Activated CD8-positive, alpha-beta T cell treated with anti-CD3 and anti-CD28 coated beads for 36 hours (primary cell): ENCODE data around the gene F13B. TPM values are rescaled to one million over a fixed set of nuclear protein-coding genes. Genes with fewer than 3 reads are reported as not detected.
"Not testable (repeated sequence)": the region's sequence is repeated elsewhere in the genome, so short reads cannot be mapped to it uniquely, and the experiment has no call there.

Experiments used
- ATAC-seq: fragments of 200-7000 bp; cut with Tn5 transposase; one replicate; pipeline ENCODE4 v1.10.0; 2021; ENCODE audit warnings: mild to moderate bottlenecking, moderate library complexity
- CTCF ChIA-PET: fragments of 350-600 bp; sonication (Branson Sonifier 250); formaldehyde crosslinking; loops from one replicate; lab custom pipeline; 2021; ENCODE audit warnings: antibody characterized with exemption; lab: Charles Lee
- POLR2A ChIA-PET: fragments of 350-600 bp; sonication (Branson Sonifier 250); formaldehyde crosslinking; loops from one replicate; lab custom pipeline; 2021; ENCODE audit warnings: antibody characterized with exemption; lab: Charles Lee
- DNase-seq: peaks from one replicate; pipeline ENCODE4 v3.0.0-alpha.2; 2020
- H3K27ac Mint-ChIP-seq: one replicate; pipeline ENCODE4 v1.8.0; 2021; ENCODE audit warnings: mild to moderate bottlenecking, mixed read lengths
- H3K27me3 Mint-ChIP-seq: one replicate; pipeline ENCODE4 v1.8.0; 2021; ENCODE audit warnings: mixed read lengths
- H3K36me3 Mint-ChIP-seq: one replicate; pipeline ENCODE4 v1.8.0; 2021; ENCODE audit warnings: low read depth, mixed read lengths
- H3K4me1 Mint-ChIP-seq: one replicate; pipeline ENCODE4 v1.8.0; 2021; ENCODE audit warnings: low read depth, mixed read lengths
- H3K4me3 Mint-ChIP-seq: one replicate; pipeline ENCODE4 v1.8.0; 2021; ENCODE audit warnings: mild to moderate bottlenecking, moderate library complexity, mixed read lengths
- H3K9me3 Mint-ChIP-seq: one replicate; pipeline ENCODE4 v1.8.0; 2021; ENCODE audit warnings: mixed read lengths
- intact Hi-C: fragments of 100-400 bp; cut with micrococcal nuclease; formaldehyde crosslinking; loops from one replicate; pipeline ENCODE4 v1.10.0; 2022
- total RNA-seq, 2 experiments: library from RNA; stranded (reverse); gene quantifications; one replicate each; pipeline ENCODE4 v1.2.3, GENCODE V29; 2021
- TF ChIP-seq, protein P1 (sequence below): fragments of 200-600 bp; IDR thresholded peaks from one replicate; pipeline ENCODE4 v1.8.0; 2022; ENCODE audit warnings: antibody characterized with exemption, mild to moderate bottlenecking

The F13B gene
- total RNA-seq, 2 experiments from 2014 or later, result not detected

DNA sequence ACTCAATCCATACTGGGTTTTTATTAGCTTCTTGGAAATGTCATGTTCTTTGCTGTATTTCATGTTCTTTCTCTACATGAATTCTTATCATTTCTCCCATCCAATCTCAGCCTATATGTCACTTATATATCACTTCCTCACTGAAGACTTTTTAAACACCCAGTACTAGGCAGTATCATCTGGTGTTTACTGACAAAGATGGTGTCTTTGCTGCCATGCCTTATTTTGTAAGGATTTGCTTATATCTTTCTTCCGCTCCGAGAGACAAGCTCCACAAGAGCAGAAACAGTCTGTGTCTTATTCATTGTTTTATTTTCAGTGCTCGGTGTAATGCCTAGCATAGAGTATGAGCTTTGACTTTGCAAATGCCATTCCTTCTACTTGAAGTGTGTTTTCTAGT is 30.2 kb downstream of the F13B start:
- ChIA-PET POLR2A (no interaction called here), CTCF (no interaction called here)
- Mint-ChIP-seq H3K4me3 (no peak overlapping the region), H3K4me1 (peaks cover 3% of the 10 kb centered on the region), H3K9me3 (no peaks in the 10 kb centered on the region), H3K36me3 (no peaks in the 10 kb centered on the region), H3K27ac (no peak overlapping the region), H3K27me3 (peaks cover 13% of the 10 kb centered on the region)
- TF ChIP-seq, protein P1, sequence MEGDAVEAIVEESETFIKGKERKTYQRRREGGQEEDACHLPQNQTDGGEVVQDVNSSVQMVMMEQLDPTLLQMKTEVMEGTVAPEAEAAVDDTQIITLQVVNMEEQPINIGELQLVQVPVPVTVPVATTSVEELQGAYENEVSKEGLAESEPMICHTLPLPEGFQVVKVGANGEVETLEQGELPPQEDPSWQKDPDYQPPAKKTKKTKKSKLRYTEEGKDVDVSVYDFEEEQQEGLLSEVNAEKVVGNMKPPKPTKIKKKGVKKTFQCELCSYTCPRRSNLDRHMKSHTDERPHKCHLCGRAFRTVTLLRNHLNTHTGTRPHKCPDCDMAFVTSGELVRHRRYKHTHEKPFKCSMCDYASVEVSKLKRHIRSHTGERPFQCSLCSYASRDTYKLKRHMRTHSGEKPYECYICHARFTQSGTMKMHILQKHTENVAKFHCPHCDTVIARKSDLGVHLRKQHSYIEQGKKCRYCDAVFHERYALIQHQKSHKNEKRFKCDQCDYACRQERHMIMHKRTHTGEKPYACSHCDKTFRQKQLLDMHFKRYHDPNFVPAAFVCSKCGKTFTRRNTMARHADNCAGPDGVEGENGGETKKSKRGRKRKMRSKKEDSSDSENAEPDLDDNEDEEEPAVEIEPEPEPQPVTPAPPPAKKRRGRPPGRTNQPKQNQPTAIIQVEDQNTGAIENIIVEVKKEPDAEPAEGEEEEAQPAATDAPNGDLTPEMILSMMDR, result no peak
- no peak for DNase-seq
- intact Hi-C loops, result no loop called here
- ATAC-seq, result no peak

GRCh38 chr1:197034631-197035339 is 32.3 kb downstream of the F13B start:
- intact Hi-C loops, H3K4me1 Mint-ChIP-seq, POLR2A ChIA-PET, ATAC-seq, DNase-seq, H3K36me3 Mint-ChIP-seq, H3K27ac Mint-ChIP-seq, CTCF ChIA-PET, H3K4me3 Mint-ChIP-seq, H3K9me3 Mint-ChIP-seq: not testable (repeated sequence)
- peaks cover 10% of the 10 kb centered on the region for H3K27me3 Mint-ChIP-seq

- no peaks in the 10 kb centered on the region for H3K9me3 Mint-ChIP-seq
- DNase-seq (no peak), ATAC-seq (no peak)
- CTCF ChIA-PET, result no interaction called here
- no peaks in the 10 kb centered on the region for H3K4me1 Mint-ChIP-seq
- intact Hi-C loops, result no loop called here
- H3K27me3 Mint-ChIP-seq, result peaks cover 3% of the 10 kb centered on the region
- POLR2A ChIA-PET, result no interaction called here
- H3K36me3 Mint-ChIP-seq, result no peaks in the 10 kb centered on the region
- TF ChIP-seq, protein P1, result no peak
- no peak overlapping the region for H3K27ac Mint-ChIP-seq
- no peak overlapping the region for H3K4me3 Mint-ChIP-seq
Observed at GRCh38 chr1:197029749-197030148, 37.3 kb downstream of the F13B start.

- TF ChIP-seq, protein P1, result no peak
- Mint-ChIP-seq H3K4me1 (no peaks in the 10 kb centered on the region), H3K36me3 (no peaks in the 10 kb centered on the region), H3K27ac (no peak overlapping the region), H3K9me3 (no peaks in the 10 kb centered on the region), H3K4me3 (no peak overlapping the region), H3K27me3 (no peaks in the 10 kb centered on the region)
- ChIA-PET CTCF (no interaction called here), POLR2A (interaction anchor here (1.2 kb wide), 1 partner anchor 9 kb away, joined by 5 read pairs; no protein-coding TSS in a partner anchor)
- ATAC-seq (no peak), DNase-seq (no peak)
- intact Hi-C loops, result no loop called here
Observed at GRCh38 chr1:197027359-197027758, 39.7 kb downstream of the F13B start.

DNA sequence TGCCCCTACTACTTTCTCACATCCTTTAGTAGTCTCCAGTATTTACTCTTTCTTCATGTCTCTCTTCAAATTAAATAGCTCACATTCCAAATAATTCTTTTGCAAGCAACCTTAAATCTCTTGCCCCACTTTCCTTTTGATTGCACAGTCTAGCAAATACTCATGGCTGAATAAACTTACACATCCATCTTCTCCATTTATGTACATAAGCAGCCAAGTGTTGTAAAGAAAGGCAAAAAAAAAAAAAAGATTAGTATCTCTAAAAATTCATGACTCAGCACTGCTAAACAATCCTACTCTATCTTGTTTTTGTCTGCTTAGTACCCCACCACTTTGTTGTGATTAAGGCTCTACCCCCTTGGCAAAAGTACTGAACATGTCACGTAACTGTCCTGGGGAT is 42.6 kb downstream of the F13B start:
- H3K36me3 Mint-ChIP-seq, result no peaks in the 10 kb centered on the region
- ChIA-PET CTCF (no interaction called here), POLR2A (no interaction called here)
- TF ChIP-seq, protein P1, result no peak
- H3K4me1 Mint-ChIP-seq, result no peaks in the 10 kb centered on the region
- H3K27ac Mint-ChIP-seq, result no peak overlapping the region
- no peaks in the 10 kb centered on the region for H3K27me3 Mint-ChIP-seq
- no peak overlapping the region for H3K4me3 Mint-ChIP-seq
- intact Hi-C loops, result no loop called here
- H3K9me3 Mint-ChIP-seq, result no peaks in the 10 kb centered on the region
- no peak for DNase-seq
- no peak for ATAC-seq
